ENCODE data around the gene STAG1.

DNA sequence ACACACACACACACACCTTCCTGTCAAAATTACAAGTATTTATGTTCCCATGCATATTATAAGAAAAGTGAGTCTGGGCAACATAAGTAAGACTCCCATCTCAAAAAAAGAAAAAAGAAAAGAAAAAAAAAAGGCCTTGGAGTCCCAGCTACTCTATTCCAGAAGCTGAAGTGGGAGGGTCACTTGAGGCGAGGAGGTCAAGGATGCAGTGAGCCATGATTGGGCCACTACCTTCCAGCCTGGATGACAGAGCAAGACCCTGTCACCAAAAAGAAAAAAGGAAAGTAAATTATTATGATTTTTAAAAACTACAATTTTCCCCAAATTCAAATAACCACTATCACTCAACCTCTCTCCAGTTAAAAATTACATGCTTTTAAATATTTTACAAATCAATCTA lies 113.1 kb downstream of the STAG1 start:
- TF ChIP-seq, protein P1, sequence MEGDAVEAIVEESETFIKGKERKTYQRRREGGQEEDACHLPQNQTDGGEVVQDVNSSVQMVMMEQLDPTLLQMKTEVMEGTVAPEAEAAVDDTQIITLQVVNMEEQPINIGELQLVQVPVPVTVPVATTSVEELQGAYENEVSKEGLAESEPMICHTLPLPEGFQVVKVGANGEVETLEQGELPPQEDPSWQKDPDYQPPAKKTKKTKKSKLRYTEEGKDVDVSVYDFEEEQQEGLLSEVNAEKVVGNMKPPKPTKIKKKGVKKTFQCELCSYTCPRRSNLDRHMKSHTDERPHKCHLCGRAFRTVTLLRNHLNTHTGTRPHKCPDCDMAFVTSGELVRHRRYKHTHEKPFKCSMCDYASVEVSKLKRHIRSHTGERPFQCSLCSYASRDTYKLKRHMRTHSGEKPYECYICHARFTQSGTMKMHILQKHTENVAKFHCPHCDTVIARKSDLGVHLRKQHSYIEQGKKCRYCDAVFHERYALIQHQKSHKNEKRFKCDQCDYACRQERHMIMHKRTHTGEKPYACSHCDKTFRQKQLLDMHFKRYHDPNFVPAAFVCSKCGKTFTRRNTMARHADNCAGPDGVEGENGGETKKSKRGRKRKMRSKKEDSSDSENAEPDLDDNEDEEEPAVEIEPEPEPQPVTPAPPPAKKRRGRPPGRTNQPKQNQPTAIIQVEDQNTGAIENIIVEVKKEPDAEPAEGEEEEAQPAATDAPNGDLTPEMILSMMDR (IDR thresholded peaks at IDR 0.05) = no peak
- no peak for TF ChIP-seq ZFX (IDR thresholded peaks at IDR 0.05; ENCODE audit: borderline replicate concordance)

All from 22Rv1 (cell line).